Muscle of arm (tissue), 12 donors: ENCODE results near the gene ANO3. TPM values are rescaled to one million over a fixed set of nuclear protein-coding genes. Genes with fewer than 3 reads are reported as not detected.

Experiments used
- DNase-seq: peaks from one replicate; pipeline ENCODE4 v3.0.0-alpha.2; 2013
- polyA plus RNA-seq, 12 donors: library from polyadenylated mRNA; unstranded; fragments of 120-200 nt; gene quantifications; one replicate each; pipeline ENCODE4 v1.2.1, GENCODE V29; 2013; ENCODE audit not compliant: insufficient read length in 12 of 12

Gene ANO3
- polyA plus RNA-seq, 12 donors: 0.07 to 0.80 (median 0.25) TPM; not detected in 2

DNA sequence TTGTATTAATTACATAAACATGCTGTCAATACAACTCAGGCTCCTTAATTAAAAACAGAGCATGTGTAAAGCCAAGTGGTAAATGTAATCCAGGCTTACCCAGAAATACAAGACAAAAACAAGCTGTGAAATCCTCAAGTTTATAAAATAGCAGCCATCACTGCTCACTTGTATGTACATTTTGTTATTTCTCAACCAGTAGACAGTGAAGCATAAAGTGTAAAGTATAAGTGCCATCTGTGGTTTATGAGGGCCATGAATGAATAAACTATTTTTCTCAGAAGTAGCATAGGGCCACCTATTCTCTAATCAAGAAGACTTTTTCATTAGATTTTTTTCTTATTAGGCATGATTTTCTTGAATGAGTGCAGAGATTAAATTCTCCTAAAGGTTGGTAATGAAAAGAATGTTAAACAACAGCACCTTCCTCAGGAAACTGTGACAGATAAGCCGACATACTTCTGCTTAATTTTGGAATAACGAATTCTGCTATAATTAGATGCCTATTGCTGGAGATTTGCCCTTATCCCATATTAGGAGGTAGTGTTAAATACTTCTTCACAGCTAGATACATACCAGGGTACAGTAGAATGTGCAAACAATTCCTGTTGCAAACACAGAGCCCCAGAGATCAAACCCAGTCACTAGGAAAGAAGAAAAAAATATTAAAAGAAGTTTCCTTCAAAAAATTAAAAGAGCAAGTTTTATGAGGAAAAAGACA is 377.0 kb downstream of the ANO3 start:
- no peak for DNase-seq

DNA sequence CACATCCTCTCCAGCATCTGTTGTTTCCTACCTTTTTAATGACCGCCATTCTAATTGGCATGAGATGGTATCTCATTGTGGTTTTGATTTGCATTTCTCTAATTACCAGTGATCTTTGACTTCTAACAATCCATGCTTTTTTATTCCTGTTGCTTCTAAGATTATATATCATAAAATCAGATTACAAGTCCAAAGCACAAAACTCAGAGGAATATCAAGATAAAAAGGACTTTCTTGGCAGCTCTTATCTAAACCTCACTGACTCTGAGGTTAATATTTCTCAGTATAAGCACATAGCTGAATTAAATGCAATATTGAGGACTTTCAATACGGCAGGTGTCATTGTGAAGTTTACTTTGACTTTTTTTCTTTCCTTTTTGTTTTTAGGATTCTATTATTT is 378.6 kb downstream of the ANO3 start:
- DNase-seq: no peak

DNA sequence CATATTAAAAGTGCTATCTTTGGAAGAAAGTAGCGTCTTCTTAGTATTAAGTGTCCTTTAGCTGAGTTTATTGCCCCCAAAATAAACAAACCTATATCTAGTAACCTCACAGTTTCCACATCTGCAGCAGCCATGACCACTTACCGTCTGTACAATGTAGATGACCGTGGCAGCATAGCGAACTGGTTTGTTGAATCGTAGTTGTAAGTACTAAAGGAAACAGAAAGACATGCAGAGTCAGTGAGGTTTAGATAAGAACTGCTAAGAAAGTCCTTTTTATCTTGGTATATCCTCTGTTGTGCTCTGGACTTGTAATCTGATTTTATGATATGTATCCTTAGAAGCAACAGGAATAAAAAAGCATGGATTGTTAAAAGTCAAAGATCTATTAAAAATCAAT is 380.6 kb downstream of the ANO3 start:
- no peak for DNase-seq

Other genes starting within 250 kb of the ANO3 start
- 10 to 100 TPM in 2 of 12 donors, 1 to 10 TPM in 1, under 1 TPM in 4, not detected in 5; 0.14 to 38.9 (median 0.27) TPM for gene MUC15, start 240.1 kb downstream of the ANO3 start, polyA plus RNA-seq